ENCODE data around the gene CD79B.
"Not testable (repeated sequence)": the region's sequence is repeated elsewhere in the genome, so short reads cannot be mapped to it uniquely, and the experiment has no call there.

CD79B gene

DNA sequence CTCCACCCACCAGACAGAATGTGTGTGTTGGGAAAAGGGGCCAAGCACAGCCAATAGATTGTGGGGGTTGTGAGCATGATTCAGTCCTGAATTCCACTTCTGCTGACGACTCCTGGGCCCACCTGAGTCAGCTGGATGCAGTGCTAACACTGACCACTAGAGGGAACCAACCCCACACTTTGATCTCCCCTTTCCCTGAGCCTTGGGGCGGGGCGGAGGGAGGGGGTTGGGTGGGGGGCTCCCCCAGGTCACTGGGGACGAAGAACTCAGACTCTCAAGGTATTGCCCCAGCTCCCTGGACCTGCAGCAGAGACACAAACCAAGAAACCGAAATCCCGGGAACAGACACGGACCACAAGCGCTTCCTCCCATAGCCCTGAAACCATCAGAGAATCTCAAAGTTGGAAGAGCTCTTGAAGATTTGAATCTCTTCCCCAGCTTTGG, 20.5 kb downstream of the CD79B start:
- H3K4me3 ChIP-seq (ENCODE audit: low read depth, low read length), result no peak overlapping the region
- DNase-seq (ENCODE audit: low read depth, low spot score), result no peak
- TF ChIP-seq, protein P1, sequence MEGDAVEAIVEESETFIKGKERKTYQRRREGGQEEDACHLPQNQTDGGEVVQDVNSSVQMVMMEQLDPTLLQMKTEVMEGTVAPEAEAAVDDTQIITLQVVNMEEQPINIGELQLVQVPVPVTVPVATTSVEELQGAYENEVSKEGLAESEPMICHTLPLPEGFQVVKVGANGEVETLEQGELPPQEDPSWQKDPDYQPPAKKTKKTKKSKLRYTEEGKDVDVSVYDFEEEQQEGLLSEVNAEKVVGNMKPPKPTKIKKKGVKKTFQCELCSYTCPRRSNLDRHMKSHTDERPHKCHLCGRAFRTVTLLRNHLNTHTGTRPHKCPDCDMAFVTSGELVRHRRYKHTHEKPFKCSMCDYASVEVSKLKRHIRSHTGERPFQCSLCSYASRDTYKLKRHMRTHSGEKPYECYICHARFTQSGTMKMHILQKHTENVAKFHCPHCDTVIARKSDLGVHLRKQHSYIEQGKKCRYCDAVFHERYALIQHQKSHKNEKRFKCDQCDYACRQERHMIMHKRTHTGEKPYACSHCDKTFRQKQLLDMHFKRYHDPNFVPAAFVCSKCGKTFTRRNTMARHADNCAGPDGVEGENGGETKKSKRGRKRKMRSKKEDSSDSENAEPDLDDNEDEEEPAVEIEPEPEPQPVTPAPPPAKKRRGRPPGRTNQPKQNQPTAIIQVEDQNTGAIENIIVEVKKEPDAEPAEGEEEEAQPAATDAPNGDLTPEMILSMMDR (IDR thresholded peaks at IDR 0.05; ENCODE audit: low read depth, low read length), result peak; percentile 75
- in situ Hi-C loops (cut with HindIII; ENCODE audit: low sequenced_read_pairs), result no loop called here

DNA sequence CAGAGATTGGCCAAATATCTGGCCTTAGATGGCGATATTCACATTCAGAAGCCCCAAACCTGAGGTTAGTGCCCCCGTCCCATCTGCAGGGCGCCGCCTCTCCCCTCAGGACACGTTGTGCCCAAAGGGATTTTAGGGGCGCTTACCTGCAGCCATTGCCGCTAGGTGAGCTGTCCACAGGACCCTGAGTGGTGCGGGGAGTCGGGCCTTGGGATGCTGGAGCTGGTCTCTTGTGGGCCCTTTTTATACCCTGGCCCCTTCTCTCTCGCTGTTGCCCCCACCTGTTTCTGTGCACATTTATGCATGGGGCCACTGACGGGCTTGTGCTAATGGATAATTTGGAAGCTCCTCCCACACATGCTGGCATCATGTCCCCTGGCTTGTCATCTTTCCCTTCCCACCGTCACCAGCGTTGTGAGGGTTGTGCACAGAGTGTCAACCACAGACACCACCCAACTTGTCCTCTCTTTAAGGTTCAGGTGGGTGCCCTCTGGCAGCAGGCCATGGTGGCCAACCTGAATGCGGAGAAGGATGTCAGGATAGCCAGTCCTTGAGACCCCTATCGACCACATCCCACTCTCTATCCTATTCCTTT, 21.0 kb downstream of the CD79B start, which contains the start of gene CSHL1:
Gene CSHL1 (minus strand): TSS at position 218 of the 595 bp plus-strand sequence. CDS start 62 bp downstream, at position 156.
- TF ChIP-seq, protein P1 (IDR thresholded peaks at IDR 0.05; ENCODE audit: low read depth, low read length), result no peak
- no peak for DNase-seq (ENCODE audit: low read depth, low spot score)
- H3K4me3 ChIP-seq (ENCODE audit: low read depth, low read length), result no peak within 1 kb of the TSS
- in situ Hi-C loops (cut with HindIII; ENCODE audit: low sequenced_read_pairs), result no loop called here

DNA sequence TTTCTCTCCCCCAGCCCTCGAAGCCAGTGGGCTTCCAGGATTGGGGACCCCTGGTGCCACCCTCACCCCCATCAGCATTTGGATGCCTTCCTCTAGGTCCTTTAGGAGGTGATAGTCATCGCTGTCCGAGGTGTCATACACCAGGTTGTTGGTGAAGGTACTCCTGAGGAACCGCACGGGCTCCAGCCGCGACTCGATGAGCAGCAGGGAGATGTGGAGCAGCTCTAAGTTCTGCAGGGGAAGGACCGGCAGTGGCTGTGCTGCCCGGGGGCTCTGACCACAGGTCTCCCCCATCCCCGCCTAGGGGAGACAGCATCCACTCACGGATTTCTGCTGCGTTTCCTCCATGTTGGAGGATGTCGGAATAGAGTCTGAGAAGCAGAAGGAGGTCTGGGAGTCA, 22.0 kb downstream of the CD79B start:
- in situ Hi-C loops (cut with HindIII; ENCODE audit: low sequenced_read_pairs), result no loop called here
- DNase-seq (ENCODE audit: low read depth, low spot score), result no peak
- TF ChIP-seq, protein P1 (IDR thresholded peaks at IDR 0.05; ENCODE audit: low read depth, low read length), result no peak
- H3K4me3 ChIP-seq (ENCODE audit: low read depth, low read length), result no peak overlapping the region

DNA sequence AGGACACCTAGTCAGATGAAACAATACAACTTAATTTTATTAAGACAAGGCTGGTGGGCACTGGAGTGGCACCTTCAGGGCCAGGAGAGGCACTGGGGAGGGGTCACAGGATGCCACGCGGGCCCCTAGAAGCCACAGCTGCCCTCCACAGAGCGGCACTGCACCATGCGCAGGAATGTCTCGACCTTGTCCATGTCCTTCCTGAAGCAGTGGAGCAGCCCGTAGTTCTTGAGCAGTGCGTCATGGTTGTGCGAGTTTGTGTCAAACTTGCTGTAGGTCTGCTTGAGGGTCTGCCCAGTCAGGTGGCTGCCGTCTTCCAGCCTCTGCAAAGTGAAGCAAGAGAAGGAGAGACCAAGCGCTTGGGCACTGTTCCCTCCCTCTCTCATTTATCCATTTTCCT, 22.5 kb downstream of the CD79B start:
- DNase-seq (ENCODE audit: low read depth, low spot score); H3K4me3 ChIP-seq (ENCODE audit: low read depth, low read length); in situ Hi-C loops (cut with HindIII; ENCODE audit: low sequenced_read_pairs): not testable (repeated sequence)

DNA sequence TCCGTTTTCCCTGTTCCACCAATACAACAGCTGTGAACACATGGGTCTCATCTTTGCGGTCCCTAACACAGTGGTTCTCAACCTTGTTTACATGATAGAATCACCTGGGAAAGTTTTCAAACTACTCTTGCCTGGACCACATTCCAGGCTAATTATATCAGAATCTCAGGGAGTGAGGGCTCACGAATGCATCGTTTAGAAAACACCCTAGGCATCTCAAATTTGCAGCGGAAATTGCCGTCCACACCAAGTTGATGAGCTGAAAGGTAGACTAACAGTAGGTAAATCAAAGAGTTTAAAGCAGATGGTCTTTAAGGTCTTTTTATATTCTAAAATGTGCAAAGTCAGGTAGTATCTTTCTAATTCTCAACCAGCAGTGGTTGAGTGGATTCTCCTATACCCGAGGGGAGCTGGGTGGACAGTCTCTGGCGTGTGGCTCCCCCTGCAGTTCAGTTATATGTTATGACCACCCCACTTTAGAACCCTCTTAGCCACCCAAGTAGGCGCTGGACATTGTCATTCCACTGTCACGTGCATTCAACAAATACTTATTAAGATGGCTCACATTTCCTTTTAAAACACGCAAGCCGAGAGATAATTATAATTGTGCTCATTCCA, 24.9 kb downstream of the CD79B start:
- in situ Hi-C loops (cut with HindIII; ENCODE audit: low sequenced_read_pairs); H3K4me3 ChIP-seq (ENCODE audit: low read depth, low read length): not testable (repeated sequence)
- TF ChIP-seq, protein P1 (IDR thresholded peaks at IDR 0.05; ENCODE audit: low read depth, low read length), result peak; percentile 33
- peak; percentile 5 for DNase-seq (ENCODE audit: low read depth, low spot score)

DNA sequence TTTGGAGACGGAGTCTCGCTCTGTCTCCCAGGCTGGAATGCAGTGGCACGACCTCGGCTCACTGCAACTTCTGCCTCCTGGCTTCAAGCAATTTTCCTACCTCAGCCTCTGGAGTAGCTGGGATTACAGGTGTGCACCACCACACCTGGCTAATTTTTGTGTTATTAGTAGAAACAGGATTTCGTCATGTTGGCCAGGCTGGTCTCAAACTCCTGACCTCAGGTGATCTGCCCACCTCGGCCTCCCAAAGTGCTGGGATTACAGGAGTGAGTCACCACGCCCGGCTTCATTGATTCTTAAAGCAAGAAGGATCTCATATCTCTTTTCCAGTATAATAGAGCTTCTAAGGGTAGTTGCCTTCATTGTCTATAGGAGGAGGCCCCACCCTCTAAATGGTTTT, 27.3 kb downstream of the CD79B start:
- H3K4me3 ChIP-seq (ENCODE audit: low read depth, low read length); DNase-seq (ENCODE audit: low read depth, low spot score); in situ Hi-C loops (cut with HindIII; ENCODE audit: low sequenced_read_pairs): not testable (repeated sequence)

DNA sequence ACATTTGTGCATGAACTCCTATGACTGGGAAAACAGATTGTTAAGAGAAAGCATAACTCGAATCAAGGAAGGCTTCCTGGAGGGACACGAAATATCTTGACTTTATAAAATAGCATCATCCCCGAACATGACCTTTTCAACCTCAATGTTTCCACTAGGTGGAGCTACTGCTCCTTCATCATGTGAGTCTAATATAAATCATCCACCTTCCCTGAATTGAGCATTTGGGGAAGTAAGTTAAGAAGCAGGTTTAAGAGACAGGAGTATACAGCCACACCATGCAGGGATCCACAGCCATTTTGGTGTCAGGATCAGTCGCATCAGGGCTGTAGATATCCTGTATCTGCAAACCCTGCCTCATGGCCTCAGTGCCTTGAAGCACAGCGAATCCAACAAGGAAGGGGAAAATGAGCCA, 28.3 kb downstream of the CD79B start:
- in situ Hi-C loops (cut with HindIII; ENCODE audit: low sequenced_read_pairs); H3K4me3 ChIP-seq (ENCODE audit: low read depth, low read length): not testable (repeated sequence)
- peak; percentile 3 for DNase-seq (ENCODE audit: low read depth, low spot score)
- TF ChIP-seq, protein P1 (IDR thresholded peaks at IDR 0.05; ENCODE audit: low read depth, low read length), result peak; percentile 34

DNA sequence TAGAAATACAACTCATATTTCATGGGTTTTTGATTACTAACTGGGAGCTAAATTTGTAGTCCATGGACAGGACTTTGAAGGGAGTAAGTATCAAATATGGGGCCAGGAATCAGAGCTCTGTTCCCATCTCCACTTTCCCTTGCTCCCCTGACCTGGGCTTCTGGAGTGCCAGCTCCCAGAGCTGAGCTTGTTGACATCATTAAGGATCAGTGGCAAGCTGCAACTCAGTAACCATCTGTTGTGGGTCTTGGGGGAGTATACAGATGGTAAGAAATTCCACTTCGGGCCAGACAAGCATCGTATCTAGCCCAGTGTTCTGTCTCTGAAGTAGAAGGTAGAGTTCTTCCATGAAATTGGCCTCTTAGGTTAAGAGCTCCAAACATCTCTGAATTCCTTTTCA, 30.2 kb downstream of the CD79B start:
- H3K4me3 ChIP-seq (ENCODE audit: low read depth, low read length); DNase-seq (ENCODE audit: low read depth, low spot score); in situ Hi-C loops (cut with HindIII; ENCODE audit: low sequenced_read_pairs): not testable (repeated sequence)

DNA sequence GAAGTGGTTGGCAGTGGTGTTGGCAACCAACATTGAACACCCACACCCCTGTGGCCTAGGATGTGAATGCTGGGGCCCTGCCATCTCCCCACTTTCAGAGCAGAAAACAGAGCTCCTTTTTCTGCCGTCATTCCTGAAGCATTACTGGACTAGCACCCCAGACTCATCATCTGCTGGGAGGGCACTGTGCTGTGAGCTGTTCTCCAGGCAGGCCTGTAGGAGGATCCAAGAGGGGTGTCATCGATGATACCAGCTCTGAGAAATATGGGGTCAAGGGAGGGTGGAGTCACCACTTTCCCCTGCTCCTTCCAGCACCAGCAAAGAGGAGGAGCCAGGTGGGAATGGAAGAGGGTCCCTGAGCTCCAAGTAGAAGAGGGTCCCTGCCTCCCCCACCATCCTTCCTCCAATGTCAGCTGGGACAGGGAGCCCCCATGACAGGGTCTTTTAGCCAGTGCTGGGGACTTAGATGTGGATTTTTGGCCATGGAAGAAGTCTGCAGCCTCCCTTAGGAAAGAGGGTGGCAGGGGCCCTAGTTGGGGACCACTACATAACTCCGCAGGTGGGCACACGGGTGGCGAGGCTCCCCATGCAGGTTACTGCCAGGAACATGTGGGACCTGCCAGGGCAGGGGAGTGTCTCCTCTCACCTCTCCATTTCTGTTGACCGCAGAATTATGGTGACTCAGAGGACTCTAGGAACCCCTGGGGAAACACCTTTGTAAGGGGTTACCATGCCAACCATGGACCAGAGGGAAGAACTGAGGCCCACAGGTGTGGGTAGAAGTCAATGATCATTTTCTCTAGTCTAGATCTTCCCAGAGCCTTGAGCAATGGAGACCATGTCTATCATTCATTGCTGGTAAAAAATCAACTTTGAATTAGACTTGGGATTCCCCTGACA, 33.0 kb downstream of the CD79B start:
- H3K4me3 ChIP-seq (ENCODE audit: low read depth, low read length); DNase-seq (ENCODE audit: low read depth, low spot score); in situ Hi-C loops (cut with HindIII; ENCODE audit: low sequenced_read_pairs): not testable (repeated sequence)

DNA sequence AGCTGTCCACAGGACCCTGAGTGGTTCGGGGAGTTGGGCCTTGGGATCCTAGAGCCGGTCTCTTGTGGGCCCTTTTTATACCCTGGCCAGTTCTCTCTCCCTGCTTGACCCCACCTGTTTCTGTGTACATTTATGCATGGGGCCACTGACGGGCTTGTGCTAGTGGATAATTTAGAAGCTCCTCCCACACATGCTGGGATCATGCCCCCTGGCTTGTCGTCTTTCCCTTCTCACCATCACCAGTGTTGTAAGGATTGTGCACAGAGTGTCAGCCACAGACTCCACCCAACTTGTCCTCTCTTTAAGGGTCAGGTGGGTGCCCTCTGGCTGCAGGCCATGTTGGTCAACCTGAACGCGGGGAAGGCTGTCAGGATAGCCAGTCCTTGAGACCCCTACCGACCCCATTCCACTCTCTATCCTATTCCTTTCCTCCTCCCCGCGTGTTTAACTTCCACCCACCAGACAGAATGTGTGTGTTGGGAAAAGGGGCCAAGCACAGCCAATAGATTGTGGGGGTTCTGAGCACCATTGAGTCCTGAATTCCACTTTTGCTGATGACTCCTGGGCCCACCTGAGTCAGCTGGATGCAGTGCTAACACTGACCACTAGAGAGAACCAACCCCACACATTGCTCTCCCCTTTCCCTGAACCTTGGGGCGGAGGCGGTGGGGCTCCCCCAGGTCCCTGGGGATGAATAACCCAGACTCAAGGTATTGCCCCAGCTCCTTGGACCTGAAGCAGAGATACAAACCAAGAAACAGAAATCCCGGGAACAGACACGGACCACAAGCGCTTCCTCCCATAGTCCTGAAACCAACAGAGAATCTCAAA, 35.4 kb downstream of the CD79B start, which contains the start of gene CSH1:
Gene CSH1 (minus strand): TSS at position 51 of the 831 bp plus-strand sequence. CDS start 63 bp downstream, outside the sequence.
- in situ Hi-C loops (cut with HindIII; ENCODE audit: low sequenced_read_pairs), result not testable (repeated sequence)

More for the DNA sequence above, 35.4 kb downstream of the CD79B start, which contains the start of gene CSH1:
- DNase-seq (ENCODE audit: low read depth, low spot score); H3K4me3 ChIP-seq (ENCODE audit: low read depth, low read length): not testable (repeated sequence)

Measured in astrocyte of the spinal cord (primary cell).